MM.1S (cell line): ENCODE results near the gene ADAMTS6.

Source experiments
- EZH2 ChIP-seq: fragments of 300-600 bp; sonication (generic); optimal IDR thresholded peaks from 2 replicates; pipeline ENCODE3; 2017; ENCODE audit warnings: low read depth, mild to moderate bottlenecking, antibody characterized with exemption, low read length, mixed read lengths
- TF ChIP-seq, protein P1 (sequence below): fragments of 300-600 bp; sonication (generic); IDR thresholded peaks from 2 replicates; pipeline ENCODE4 v1.5.1; 2016; ENCODE audit warnings: antibody characterized with exemption, low read length, mixed read lengths

DNA sequence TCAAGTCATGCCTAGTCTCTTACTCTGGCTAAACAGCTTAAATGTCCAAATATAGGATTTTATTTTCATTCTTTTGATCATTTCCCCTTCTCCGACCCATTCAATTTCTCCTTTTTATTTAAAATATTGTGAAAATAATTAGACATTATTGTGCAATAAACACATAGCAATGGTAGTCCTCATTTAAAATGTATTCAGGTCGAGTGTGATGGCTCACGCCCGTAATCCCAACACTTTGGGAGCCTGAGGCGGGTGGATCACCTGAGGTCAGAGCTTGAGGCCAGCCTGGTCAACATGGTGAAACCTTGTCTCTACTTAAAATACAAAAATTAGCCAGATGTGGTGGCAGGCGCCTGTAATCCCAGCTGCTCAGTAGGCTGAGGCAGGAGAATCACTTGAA lies 26.7 kb downstream of the ADAMTS6 start:
- TF ChIP-seq, protein P1, sequence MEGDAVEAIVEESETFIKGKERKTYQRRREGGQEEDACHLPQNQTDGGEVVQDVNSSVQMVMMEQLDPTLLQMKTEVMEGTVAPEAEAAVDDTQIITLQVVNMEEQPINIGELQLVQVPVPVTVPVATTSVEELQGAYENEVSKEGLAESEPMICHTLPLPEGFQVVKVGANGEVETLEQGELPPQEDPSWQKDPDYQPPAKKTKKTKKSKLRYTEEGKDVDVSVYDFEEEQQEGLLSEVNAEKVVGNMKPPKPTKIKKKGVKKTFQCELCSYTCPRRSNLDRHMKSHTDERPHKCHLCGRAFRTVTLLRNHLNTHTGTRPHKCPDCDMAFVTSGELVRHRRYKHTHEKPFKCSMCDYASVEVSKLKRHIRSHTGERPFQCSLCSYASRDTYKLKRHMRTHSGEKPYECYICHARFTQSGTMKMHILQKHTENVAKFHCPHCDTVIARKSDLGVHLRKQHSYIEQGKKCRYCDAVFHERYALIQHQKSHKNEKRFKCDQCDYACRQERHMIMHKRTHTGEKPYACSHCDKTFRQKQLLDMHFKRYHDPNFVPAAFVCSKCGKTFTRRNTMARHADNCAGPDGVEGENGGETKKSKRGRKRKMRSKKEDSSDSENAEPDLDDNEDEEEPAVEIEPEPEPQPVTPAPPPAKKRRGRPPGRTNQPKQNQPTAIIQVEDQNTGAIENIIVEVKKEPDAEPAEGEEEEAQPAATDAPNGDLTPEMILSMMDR: no peak
- no peak for TF ChIP-seq EZH2
